SIG-M5 (cell line): ENCODE data around the gene CRIP1.

ENCODE experiments used
- DNase-seq: peaks from one replicate; lab custom pipeline; 2025; lab: John Stamatoyannopoulos, UW

The CRIP1 gene

GRCh38 chr14:105450864-105451720 lies 35.6 kb upstream of the CRIP1 start:
- no peak for DNase-seq

- no peak for DNase-seq
Observed at GRCh38 chr14:105452963-105453362, 33.7 kb upstream of the CRIP1 start.

GRCh38 chr14:105453847-105454246 lies 32.8 kb upstream of the CRIP1 start:
- no peak for DNase-seq

- DNase-seq, result no peak
Observed at GRCh38 chr14:105455086-105455640, 31.5 kb upstream of the CRIP1 start.

GRCh38 chr14:105455766-105456660 lies 30.7 kb upstream of the CRIP1 start:
- DNase-seq, result no peak

- DNase-seq, result no peak
Observed at GRCh38 chr14:105456736-105457617, 29.7 kb upstream of the CRIP1 start.

GRCh38 chr14:105458010-105458409 lies 28.7 kb upstream of the CRIP1 start:
- no peak for DNase-seq

- DNase-seq, result no peak
Observed at GRCh38 chr14:105458571-105458970, 28.1 kb upstream of the CRIP1 start.

- DNase-seq, result no peak
Observed at GRCh38 chr14:105460116-105460515, 26.6 kb upstream of the CRIP1 start.

GRCh38 chr14:105460616-105461015 lies 26.1 kb upstream of the CRIP1 start:
- no peak for DNase-seq

GRCh38 chr14:105461903-105462302 lies 24.8 kb upstream of the CRIP1 start:
- no peak for DNase-seq

- no peak for DNase-seq
Observed at GRCh38 chr14:105464501-105464900, 22.2 kb upstream of the CRIP1 start.

- DNase-seq, result no peak
Observed at GRCh38 chr14:105465209-105466031, 21.3 kb upstream of the CRIP1 start.

- no peak for DNase-seq
Observed at GRCh38 chr14:105466531-105467248, 20.0 kb upstream of the CRIP1 start.

GRCh38 chr14:105467249-105467941 lies 19.3 kb upstream of the CRIP1 start:
- DNase-seq, result no peak

GRCh38 chr14:105467942-105468471 lies 18.7 kb upstream of the CRIP1 start:
- no peak for DNase-seq

- DNase-seq, result no peak
Observed at GRCh38 chr14:105468621-105469241, 18.0 kb upstream of the CRIP1 start.

GRCh38 chr14:105469456-105470349 lies 17.0 kb upstream of the CRIP1 start:
- no peak for DNase-seq
